Dermis blood vessel endothelial cell (primary cell): ENCODE results near the gene ACVR1B. TPM values are rescaled to one million over a fixed set of nuclear protein-coding genes. Genes with fewer than 3 reads are reported as not detected.

Source experiments
- DNase-seq: peaks from one replicate; pipeline ENCODE4 v3.0.0; 2010
- total RNA-seq: library from RNA; depleted of rRNA; stranded (reverse); fragments of >200 nt; gene quantifications from 2 replicates; pipeline ENCODE4 v1.2.3, GENCODE V29; 2014

Gene ACVR1B
- total RNA-seq, 1 donor from 2014 or later: 9.9 TPM

DNA sequence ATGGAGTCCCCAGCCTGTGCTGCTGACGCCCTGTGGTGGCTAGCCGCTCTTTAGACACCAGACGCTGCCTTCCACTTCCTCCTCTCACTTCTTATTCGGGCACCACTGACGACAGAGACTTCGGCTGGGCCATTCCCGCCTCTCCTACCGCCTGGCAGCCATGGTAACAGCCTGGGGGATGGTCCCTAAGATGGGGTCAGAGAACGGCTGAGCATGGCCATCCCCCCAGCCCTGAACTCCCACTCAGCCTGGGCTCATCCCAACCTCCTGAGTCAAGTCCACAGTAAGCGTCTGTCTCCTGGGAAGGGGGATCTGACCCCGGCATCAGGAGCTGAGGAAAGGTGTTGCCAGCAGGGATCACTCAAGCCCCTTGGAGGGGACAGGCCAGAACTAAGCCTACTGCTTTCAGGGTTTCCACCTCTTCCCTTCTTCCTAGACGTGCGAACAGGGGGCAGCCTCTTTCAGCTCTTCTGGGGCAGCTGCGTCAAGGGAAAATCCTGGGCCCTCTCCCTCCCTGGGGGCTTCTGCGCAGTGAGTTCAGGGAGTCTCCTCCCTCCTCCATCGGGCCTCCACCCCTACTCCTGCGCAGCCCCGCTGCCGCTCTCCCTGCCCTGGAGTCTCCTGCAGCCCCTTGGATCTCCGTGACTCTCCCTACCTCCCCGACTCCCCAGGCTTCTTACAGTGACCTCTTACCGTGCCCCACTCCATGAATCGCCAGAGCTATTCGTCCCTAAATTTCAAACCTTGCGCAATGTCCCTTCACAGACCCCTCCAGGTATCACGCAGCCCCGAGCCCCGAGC lies 54.6 kb downstream of the ACVR1B start:
- no peak for DNase-seq

- peak; percentile 87 for DNase-seq
These were observed 55.2 kb downstream of the ACVR1B start, which contains the start of gene TAMALIN for GRCh38 chr12:52006726-52007157. TAMALIN (plus strand) TSS chr12:52006946; CDS start chr12:52007020, 74 bp downstream.

GRCh38 chr12:52007158-52007921 lies 55.8 kb downstream of the ACVR1B start:
- peak; percentile 58 for DNase-seq

GRCh38 chr12:52007982-52008510 lies 56.5 kb downstream of the ACVR1B start:
- DNase-seq: peak; percentile 30

DNA sequence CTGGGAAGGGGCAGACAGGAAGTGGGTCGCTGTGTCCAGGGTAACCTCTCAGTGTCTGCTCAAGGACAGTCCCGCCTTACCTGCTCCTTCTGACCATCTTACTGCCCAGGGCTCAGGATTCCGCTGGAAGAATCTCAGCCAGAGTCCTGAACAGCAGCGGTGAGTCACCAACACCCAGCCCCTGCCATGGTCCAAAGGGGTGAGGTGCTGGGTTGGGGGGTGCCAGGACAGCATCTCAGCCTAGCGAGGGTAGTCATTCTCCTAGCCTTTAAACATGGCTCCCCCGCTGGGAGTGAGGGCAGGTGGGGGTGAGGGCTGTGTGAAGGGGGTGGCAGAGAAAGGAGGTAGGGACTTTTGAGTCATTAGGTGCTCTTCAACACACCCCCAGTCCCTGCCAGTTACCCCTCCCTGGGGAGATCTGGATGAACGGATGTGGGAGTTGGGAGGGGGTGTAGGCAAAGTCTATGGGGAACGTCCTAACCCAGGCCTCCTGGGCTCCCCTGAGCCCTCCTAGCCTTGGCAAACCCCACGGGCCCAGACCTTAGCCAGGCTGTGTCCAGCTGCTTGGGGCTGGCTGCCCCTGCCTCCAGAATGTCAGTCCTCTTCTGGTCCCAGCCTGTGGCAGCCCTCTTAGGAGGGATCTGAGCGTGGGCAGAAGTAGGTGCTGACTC lies 57.7 kb downstream of the ACVR1B start:
- DNase-seq: peak; percentile 32

DNA sequence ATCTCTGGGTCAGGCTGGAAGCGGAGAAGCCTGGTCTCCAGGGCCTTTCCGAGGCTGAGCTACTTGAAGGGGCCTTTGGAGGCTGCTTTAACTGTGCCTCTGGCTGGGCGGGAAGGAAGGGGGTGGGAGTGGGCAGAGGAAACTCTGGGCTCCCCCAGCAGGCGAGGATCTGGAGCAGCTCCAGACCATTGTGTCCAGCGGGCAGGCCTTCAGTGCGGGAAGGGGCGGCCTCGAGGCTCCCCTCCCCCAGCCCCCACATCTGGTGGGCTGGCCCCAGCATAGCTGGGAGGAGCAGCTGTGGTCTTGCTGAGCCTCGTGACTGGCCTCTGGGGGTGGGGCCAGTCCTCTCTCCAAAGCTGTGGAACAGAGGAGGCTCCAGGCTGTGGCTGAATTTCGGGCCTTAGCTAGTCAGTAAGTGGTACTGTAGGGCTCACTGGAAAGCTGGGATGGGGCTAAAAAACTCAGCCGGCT lies 58.7 kb downstream of the ACVR1B start:
- DNase-seq: peak; percentile 97

GRCh38 chr12:52010692-52011601 lies 59.4 kb downstream of the ACVR1B start:
- no peak for DNase-seq

DNA sequence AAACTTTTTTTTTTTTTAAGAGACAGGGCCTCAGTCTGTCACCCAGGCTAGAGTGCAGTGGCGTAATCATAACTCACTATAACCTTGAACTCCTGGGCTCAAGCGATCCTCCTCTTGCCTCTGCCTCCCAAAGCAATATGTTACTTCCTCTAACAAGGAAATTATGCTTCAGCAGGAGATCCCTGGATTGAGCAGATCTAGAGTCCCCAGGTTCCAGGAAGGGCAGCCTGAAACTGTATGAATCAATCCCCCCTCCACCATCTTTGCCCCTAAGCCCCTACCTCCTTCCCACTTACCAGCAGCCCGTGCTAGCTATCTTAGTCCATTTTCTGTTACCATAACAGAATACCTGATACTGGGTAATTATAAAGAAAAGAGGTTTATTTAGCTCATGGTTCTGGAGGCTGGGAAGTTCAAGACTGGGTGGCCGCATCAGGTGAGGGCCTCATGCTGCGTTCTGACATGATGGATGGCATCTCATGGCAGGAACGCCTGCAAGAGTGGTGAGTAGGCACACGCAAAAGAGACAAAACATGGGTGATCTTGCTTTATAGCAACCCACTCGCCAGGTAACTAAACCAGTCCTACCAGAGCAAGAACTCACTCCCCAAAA lies 60.2 kb downstream of the ACVR1B start:
- no peak for DNase-seq

DNA sequence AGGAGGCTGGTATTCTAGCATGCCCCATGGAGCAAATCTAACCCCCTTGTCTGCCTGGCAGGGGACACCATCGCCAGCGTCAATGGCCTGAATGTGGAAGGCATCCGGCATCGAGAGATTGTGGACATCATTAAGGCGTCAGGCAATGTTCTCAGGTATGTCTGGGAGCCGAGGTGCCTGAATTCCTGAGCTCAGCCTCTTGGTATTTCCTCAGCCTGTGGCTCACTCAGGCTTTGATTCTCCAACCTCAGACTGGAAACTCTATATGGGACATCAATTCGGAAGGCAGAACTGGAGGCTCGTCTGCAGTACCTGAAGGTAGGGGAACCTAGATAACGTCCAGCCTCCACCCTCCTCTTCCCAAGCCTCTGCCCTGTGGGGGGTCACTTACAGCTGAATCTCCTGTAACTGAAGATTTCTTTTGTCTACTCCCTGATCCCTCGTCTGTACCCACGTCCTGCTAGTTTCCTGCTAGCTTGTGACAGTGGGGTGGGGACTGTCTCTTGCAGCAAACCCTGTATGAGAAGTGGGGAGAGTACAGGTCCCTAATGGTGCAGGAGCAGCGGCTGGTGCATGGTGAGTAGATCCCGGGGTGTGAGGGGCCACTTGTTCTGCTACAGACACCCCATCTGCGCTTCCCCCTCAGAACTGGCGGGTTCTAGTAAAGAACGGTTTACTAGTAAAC lies 62.3 kb downstream of the ACVR1B start:
- DNase-seq: no peak

- no peak for DNase-seq
These were observed 63.4 kb downstream of the ACVR1B start for GRCh38 chr12:52014567-52015530.

DNA sequence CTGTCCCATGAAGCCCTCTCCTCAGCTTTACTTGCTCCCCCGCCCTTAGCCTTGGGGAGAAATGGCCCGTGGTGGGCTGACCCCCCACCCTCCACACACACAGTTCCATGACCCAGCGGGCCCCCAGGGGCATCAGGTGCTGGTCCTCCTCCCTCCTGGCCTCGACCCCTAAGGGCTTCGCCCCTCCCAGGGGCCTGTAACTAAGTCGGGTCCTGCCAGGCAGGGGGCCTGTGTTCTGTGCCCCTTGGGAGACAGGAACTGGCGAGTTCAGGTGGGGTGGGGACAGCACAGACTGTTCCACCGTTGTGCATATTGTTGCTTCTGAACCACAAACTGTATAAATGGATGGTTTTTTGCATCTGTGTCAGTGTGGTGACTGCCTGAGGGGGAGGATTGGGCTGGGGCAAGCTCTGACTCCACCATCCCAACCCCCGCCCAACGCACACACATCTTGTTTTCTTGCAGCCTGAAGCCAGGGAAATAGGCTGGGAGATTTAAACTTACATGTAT lies 64.1 kb downstream of the ACVR1B start:
- no peak for DNase-seq

DNA sequence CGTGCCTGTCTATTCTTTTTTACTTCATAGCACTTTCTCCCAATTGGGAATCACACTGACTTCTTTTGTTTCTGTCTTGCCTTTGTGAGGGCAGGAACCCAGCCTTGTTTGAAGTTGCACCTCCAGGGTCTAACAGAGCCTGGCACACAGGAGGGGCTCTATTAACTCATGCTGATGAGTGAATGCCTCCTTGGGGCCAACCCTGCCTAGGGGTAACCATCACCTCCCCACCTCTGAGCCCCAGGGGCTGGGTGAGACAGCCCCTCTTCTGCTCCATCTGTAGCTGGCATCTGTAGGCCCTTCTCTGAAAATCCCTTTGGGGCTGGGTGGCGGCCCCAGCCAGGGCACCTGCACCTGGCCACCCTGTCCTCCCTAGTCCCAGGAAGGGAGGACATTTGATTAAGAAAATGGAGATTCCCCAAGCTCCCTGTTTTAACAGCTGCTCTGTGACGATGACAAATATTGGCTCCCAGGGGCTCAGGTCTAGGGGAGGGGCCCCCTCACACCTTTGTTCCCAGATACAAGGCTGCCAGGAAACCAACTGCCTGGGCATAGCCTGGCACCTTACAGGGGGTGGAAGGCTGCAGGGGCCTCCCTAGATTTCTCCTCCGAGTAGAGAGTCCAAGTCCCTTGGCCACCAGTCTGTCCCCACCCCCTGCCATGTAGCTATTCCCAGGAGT lies 67.1 kb downstream of the ACVR1B start:
- no peak for DNase-seq

DNA sequence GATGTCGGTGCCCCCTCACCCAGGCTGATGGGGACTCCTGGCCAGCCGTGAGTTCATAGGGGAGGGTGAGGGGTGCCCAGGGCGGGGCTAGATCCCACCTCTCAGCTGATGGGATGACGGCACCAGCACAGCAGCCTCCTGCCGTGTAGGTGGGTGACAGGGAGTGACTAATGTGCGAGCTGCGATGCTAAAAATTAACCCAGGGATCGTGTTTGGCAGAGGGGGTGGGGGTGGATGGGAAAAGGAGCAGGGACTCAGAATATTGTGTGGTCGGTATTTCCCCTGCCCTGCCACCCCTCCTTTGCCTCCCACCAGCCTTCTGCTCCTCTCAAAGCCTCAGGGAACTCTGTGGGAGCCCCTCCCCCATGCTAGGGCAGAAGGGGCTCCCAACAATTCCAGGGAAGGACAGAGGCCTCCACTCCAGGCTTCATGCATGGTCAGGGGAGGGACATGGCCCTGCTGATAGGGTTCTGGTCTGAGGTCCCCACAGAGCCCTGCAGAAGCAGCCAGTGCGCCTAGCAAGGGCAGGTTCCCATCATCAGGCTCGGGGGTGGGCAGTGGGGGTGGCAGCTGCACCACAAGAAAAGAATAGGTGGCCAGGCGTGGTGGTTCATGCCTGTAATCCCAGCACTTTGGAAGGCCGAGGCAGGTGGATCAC lies 67.7 kb downstream of the ACVR1B start:
- DNase-seq: no peak

- peak; percentile 79 for DNase-seq
These were observed 69.2 kb downstream of the ACVR1B start for GRCh38 chr12:52020539-52021336.

GRCh38 chr12:52022841-52023181 lies 71.3 kb downstream of the ACVR1B start:
- peak; percentile 54 for DNase-seq

DNA sequence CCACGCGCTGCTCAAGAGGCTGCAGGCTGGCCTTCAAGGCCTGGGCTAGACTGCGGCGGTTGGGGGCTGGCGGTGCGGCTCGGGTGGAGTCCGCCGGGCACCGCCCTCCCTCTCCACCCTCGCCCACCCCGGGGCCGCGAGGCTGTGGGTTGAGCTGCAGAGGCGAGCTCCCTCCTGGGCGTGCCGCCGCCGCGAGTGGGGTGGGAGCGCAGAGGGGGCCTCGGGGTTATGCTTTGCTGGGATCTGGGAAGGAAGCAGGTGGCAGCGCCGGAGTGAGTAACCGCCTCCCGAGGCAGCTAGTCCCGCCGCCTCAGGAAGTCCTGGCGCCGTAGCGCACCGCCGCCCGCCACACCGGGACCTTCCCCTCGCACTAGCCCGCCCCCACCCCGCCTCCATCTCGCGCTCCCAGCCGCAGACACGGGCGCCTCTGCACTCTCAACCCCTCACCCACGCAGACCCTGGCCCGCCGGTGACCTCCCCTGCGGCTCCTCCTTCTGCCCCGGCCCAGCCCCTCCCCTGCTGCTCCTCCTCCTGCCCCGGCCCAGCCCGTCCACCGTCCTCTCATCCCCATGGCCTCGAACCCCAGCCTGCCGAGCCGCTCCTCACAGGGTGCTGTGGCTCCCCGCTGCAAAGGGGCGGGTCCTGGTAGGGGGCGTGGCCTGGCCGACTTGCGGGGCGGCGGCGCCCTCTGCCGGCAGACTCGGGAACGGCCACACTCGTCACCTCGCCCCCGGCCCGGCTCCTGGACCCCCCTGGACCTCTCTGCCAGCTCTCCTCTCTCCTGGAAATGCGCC lies 71.9 kb downstream of the ACVR1B start:
- DNase-seq: peak; percentile 89
